OCI-M2 (cell line): Measurements from ENCODE around the gene ROPN1L.
"Not testable (repeated sequence)": the region's sequence is repeated elsewhere in the genome, so short reads cannot be mapped to it uniquely, and the experiment has no call there.

Experiments
- DNase-seq: peaks from one replicate; lab custom pipeline; 2025; ENCODE audit not compliant: unreplicated experiment; lab: John Stamatoyannopoulos, UW

ROPN1L gene

GRCh38 chr5:10478436-10478835 lies 36.8 kb downstream of the ROPN1L start:
- DNase-seq, result no peak

DNA sequence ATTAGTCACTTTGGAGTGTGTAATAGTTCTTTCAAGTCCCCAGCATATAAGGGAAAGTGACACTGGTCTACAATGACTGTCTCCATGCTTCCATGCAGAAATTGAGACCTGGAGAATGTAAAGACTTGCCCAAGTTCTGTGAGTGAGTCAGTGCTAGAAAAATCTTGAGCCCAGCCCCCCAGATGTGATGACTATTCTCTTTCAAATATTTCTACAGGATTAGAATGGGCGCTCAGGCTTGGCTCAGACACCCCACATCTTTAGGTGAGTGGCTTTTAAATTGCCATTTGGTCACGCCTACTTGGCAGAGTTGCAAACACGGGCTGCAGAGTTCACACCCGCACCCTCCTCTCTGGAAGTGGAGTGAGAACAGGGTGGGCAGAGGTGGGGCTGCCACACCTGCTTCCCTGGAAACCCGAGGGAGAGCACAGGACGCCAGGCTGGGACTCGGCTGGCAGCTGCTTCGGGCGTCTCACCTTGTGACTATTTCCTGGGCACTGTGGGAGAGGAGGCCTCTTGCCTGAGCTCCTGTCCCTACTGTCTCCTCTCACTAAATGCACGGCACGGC lies 37.6 kb downstream of the ROPN1L start:
- no peak for DNase-seq

- no peak for DNase-seq
Observed at GRCh38 chr5:10480237-10480985, 38.7 kb downstream of the ROPN1L start.

DNA sequence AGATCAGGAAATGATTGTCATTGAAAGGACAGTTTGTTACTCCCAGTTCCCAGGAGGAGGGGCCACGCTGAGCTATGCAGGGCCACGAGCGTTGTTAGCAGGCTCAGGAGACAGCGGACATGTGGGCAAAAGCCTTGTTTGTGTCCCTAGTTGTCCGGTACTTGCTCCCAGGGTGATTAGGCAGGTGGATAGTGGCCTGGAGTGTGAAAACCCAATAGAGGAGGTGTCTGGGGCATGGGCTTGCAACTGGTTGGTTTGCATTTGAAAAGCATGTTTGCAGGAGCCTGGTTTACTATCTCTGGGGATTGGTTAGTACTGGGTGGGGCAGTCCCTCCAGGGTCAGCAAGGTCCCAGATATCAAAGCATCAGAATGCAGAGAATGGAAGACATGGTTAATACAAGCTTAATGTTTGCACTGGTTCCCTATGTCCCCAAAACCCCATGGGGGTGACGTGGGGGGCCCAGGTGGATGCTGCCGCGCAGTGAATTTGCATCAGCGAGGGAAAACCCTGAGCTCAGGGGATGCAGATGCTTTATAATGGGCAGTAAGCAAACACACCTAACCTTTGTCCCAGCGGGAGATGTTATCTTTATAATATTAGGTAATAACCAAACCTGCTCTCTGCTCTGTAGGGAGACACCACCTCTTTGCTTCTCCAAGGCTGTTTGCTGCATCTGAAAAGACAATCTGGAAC lies 39.7 kb downstream of the ROPN1L start:
- DNase-seq, result no peak

- DNase-seq, result no peak
Observed at GRCh38 chr5:10482791-10483530, 41.3 kb downstream of the ROPN1L start.

GRCh38 chr5:10484774-10485141 lies 43.1 kb downstream of the ROPN1L start:
- DNase-seq, result no peak

- DNase-seq, result peak; percentile 29
Observed at GRCh38 chr5:10485142-10485795, 43.6 kb downstream of the ROPN1L start.

GRCh38 chr5:10485897-10486296 lies 44.2 kb downstream of the ROPN1L start:
- no peak for DNase-seq

GRCh38 chr5:10486511-10487344 lies 45.0 kb downstream of the ROPN1L start:
- DNase-seq, result no peak

DNA sequence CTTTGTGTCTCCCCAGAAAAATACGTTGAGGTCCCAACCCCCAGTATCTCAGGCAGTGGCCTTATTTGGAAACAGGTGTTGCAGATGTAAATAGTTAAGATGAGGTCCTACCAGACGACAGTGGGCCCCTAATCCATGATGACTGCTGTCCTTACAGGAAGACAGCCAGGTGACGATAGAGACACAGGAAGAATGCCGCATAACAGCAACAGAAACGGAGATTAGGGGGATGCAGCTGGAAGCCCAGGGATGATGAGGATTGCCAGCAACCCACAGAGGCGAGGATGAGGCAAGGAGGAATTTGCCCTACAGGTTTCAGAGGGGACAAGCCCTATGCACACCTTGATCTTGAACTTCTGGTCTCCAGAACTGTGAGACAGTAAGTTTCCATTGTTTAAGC lies 46.5 kb downstream of the ROPN1L start:
- DNase-seq, result no peak

- DNase-seq, result no peak
Observed at GRCh38 chr5:10489810-10490426, 48.2 kb downstream of the ROPN1L start.

- DNase-seq, result no peak
Observed at GRCh38 chr5:10490927-10491672, 49.4 kb downstream of the ROPN1L start.

DNA sequence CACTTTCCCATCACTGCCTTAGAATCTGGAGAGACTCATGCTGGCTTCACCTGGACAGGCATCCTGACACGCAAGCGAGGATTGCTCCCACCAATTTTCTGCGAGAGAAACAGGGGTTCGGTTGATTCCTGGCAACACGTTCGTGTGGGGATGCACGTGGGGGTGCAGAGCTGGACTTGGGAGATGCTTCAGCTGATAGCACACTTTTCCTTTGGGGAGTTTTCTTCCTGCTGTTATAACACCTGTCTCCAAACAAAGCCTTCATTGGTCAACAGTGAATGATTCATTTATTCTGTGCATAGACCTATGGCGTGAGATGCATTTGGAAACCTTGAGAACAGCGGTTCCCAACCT lies 50.0 kb downstream of the ROPN1L start:
- no peak for DNase-seq

- no peak for DNase-seq
Observed at GRCh38 chr5:10493884-10494283, 52.2 kb downstream of the ROPN1L start.

- not testable (repeated sequence) for DNase-seq
Observed at GRCh38 chr5:10494497-10494896, 52.8 kb downstream of the ROPN1L start.

DNA sequence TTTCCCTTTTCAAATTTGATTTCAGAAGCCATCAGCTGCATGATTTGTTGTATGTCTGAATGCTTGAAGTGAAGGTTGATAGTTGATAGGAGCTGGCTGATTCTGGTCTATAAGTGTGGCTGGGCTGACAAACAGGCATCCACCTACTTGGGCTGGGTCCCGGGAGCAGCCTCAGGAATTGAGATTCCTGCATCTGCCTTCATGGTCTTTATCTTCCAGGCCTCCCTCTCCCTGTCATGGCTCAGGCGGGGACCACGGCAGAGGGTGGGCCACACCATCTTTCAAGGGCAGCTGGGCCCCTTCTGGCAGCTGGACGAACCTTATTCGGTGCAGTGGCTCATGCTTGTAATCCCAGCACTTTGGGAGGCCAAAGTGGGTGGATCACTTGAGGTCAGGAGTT lies 55.9 kb downstream of the ROPN1L start:
- DNase-seq, result no peak

DNA sequence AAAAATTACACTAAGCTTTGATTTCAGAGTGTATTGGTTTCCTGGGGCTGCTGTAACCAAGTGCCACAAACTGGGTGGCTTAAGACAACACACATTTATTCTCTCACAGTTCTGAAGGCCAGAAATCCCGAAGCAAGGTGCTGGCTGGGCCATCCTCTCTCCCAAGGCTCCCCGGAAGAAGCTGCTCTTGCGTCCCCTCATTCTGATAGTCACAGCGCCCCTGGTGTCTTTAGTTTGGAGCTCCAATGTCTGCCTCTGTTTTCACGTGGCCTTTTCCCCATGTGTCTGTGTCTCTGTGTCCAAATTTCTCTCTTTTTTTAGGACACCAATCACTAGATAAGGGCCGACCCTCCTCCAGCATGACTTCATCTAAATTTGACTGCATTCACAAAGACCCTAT lies 56.7 kb downstream of the ROPN1L start:
- DNase-seq, result no peak

- DNase-seq, result no peak
Observed at GRCh38 chr5:10499066-10499465, 57.4 kb downstream of the ROPN1L start.

DNA sequence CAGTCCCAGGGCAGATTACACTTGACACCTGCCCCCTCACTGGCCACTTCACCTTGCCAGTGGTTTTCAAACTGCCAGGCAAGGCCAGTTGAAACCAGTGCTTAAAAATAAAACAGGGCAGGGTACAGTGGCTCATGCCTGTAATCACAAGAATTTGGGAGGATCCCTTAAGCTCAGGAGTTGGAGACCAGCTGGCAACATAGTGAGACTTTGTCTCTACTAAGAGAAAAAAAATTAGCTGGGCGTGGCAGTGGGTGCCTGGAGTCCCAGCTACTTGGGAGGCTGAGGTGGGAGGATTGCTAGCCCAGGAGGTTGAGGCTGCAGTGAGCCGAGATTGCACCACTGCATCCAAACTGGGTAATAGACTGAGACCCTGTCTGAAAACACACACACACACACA lies 58.1 kb downstream of the ROPN1L start:
- DNase-seq, result no peak
